NOMO-1 treated with DMSO at 0.1 percent for 48 hours (cell line): Measurements from ENCODE around the gene TNPO3.
"Not testable (repeated sequence)": the region's sequence is repeated elsewhere in the genome, so short reads cannot be mapped to it uniquely, and the experiment has no call there.

Experiments used
- DNase-seq: peaks from one replicate; lab custom pipeline; 2025; ENCODE audit not compliant: unreplicated experiment; lab: John Stamatoyannopoulos, UW

TNPO3 gene

GRCh38 chr7:128963327-128963757 is 91.6 kb downstream of the TNPO3 start:
- DNase-seq, result no peak

GRCh38 chr7:128962899-128963298 is 92.0 kb downstream of the TNPO3 start:
- no peak for DNase-seq

DNA sequence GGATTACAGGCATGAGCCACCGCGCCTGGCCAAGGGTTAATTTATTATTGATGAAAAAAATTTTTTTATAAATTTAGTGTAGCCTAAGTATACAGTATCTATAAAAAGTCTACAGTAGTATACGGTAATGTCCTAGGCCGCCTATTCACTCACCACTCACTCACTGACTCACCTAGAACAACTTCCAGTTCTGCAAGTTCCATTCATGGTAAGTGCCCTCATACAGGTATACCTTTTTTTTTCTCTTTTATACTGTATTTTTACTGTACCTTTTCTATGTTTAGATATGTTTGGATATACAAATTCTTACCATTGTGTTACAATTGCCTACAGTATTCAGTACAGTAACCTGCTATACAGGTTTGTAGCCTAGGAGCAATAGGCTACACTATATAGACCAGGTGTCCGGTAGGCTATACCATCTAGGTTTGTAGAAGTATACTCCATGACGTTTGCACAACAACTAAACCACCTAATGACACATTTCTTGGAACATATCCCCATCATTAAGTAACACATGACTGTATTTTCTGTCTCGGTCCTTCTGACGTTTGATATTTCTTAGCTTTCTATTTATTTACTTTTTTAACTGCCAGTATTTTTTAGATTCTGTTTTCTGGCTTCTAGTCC is 93.8 kb downstream of the TNPO3 start:
- DNase-seq, result no peak

DNA sequence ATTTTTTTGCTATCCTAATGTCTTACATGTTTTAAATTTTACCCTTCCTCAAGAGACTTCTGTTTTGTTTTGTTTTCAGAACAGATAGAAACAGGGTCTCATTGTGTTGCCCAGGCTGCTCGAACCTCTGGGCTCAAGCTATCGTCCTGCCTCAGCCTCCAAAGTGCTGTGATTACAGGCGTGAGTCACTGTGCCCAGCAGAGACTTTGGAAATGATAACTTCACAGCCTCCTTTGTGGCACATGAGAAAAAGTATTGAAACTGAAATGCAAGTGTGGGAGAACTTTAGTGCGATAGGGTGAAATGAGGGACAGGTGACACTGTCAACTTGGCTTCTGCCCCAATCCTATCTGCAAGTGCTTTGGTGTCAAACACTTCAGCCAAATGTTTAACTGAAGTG is 95.6 kb downstream of the TNPO3 start:
- DNase-seq, result no peak

DNA sequence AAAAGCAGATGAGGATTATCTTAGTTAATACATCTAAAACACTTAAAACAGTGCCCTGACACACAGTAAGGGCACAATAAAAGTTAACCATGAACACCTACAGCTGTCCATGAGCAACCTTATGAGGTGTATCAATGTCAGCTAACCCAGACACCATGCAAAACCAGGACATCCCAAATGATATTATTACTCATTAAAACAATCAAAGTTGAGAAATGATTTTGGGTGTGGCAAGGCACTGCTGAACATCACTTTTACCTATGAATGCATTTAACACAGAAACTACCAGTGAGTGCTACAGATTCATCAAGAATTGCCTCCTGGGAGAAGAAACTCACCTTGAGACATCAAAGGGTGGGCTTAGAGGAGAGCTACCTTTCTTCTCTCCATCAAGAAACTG is 98.9 kb downstream of the TNPO3 start:
- DNase-seq, result no peak

- DNase-seq, result no peak
Measured at GRCh38 chr7:128954830-128955802, 99.8 kb downstream of the TNPO3 start.

GRCh38 chr7:128954150-128954549 is 100.8 kb downstream of the TNPO3 start:
- no peak for DNase-seq

DNA sequence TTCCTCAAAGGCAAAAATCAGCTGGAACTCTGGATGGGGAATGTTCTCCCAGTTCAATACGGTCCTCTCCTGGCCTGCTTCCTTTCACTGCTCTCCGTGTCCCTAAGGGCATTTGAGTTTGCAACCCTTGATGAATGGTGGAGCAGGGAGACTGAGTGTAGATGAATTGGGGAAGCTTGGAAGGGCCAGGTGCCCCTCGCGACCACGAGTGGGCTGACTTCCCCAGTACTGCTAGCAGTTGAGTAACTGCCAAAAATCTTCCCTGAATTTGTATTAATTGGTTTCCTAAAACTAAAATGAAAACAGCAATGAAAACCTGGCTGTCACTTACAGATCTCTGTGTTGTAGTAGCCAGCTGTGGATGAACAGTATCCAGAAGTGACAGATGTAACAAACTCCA is 103.6 kb downstream of the TNPO3 start:
- DNase-seq, result no peak

- DNase-seq, result peak; percentile 66
Measured at GRCh38 chr7:128948976-128949760, 105.7 kb downstream of the TNPO3 start.

DNA sequence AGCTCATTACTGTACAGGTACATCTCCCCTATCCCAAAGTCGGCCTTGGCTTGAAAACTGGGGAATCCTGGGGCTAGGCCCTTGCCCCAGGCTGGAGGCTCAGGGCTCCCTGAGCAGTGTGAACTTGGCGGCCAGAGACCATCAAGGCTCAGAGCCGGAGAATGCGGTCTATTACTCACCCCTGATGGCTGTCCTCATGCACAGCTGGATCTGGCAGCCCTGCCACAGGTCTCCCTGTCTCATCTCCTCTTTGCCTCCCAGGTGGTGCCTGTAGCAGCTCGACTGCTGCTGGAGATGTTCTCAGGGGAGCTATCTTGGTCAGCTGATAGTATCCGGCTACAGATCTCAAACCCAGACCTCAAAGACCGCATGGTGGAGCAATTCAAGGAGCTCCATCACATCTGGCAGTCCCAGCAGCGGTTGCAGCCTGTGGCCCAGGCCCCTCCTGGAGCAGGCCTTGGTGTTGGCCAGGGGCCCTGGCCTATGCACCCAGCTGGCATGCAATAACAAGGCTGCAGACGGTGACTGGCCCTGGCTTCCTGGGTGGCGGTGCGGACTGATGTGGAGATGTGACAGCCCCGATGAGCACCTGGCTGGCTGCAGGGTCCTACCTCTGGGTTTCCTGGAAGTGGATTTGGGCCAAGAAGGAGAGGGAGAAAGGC is 106.5 kb downstream of the TNPO3 start:
- peak; percentile 52 for DNase-seq

- DNase-seq, result no peak
Measured at GRCh38 chr7:128947854-128948253, 107.1 kb downstream of the TNPO3 start.

GRCh38 chr7:128946936-128947830 is 107.7 kb downstream of the TNPO3 start:
- DNase-seq, result no peak

GRCh38 chr7:128945668-128946366 is 109.1 kb downstream of the TNPO3 start:
- DNase-seq, result no peak

DNA sequence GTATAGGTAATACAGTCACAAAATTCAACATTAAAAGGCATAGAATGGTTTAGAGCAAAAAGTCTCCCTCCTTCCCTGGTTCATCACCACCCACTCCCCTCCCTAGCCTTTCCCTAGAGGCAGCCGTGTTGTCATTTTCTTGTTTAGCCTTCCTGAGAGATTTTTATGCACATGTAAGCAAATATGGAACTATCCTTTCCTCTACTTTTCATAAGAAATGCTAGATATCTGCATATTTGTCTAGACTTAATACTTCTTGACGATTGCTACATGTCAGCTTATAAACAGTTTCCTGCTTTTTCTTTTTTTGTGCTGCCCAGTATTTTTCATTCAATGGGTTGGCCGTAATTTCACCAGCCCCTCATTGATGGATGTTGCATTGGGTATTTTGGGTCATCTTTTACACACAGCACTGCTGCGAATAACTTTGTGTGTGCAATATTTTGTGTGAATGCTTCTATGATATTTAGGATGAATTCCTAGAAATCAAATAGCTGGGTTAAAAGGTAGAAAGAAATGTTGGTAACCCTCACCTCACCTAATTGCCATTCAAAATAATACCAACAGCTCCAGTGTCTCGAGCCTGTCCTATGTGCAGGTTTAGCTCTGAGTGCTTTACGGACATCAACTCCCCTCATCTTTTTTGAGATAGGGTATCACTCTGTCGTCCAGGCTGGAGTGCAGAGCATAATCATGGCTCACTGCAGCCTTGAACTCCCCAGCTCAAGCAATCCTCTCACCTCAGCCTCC is 110.2 kb downstream of the TNPO3 start:
- no peak for DNase-seq

GRCh38 chr7:128943251-128943650 is 111.7 kb downstream of the TNPO3 start:
- not testable (repeated sequence) for DNase-seq

DNA sequence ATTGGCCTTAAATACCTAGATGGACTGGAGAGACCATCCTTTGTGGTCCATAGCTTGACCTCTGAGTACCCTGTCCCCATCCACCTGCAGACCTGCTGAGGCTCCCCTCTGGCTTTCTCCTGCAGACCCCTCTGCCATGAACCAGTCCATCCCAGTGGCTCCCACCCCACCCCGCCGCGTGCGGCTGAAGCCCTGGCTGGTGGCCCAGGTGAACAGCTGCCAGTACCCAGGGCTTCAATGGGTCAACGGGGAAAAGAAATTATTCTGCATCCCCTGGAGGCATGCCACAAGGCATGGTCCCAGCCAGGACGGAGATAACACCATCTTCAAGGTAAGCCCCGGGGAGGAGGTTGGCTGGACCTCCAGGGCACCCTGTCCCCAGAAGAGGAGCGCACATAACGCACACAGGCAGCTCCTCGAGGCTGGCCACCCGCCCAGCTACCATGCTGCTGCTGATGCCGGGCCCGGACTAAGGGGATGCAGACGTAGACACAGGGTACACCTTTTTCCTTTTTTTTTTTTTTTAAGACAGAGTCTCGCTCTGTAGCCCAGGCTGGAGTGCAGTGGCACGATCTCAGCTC is 112.9 kb downstream of the TNPO3 start:
- no peak for DNase-seq

- DNase-seq, result no peak
Measured at GRCh38 chr7:128941323-128941890, 113.5 kb downstream of the TNPO3 start.
